ENCODE measurements around the gene HAUS7.

Gene HAUS7

DNA sequence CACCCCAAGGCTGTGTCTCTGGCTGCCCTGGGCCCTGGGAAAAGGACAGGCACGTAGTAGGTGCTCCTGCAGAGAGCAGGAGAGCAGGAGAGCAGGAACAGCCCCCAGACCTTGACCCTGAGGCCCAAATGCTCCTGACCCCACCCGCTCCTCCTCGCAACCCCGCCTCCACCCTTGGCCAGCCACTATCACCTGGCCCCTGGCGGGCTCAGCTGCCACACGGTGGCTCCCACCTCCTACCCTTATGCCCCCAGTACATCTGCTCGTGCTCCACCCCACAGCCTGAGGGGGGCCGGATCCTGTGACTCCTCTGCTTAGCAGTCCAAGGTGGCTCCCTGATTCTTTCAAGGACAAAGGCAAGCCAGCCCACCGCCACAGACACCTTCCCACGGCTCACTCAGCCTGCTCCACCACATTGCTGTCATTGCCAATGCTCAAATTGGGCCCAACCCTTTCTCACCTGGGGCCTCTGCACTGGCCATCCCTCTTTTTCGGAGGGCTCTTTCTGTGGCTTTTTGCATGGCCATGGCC lies 5.4 kb upstream of the HAUS7 start:
- no peak for TF ChIP-seq SPI1 (IDR thresholded peaks at IDR 0.05; ENCODE audit: borderline replicate concordance, low read depth)
- no peak for TF ChIP-seq POLR2AphosphoS5 (IDR thresholded peaks at IDR 0.05; ENCODE audit: low read depth)
- TF ChIP-seq, protein P1, sequence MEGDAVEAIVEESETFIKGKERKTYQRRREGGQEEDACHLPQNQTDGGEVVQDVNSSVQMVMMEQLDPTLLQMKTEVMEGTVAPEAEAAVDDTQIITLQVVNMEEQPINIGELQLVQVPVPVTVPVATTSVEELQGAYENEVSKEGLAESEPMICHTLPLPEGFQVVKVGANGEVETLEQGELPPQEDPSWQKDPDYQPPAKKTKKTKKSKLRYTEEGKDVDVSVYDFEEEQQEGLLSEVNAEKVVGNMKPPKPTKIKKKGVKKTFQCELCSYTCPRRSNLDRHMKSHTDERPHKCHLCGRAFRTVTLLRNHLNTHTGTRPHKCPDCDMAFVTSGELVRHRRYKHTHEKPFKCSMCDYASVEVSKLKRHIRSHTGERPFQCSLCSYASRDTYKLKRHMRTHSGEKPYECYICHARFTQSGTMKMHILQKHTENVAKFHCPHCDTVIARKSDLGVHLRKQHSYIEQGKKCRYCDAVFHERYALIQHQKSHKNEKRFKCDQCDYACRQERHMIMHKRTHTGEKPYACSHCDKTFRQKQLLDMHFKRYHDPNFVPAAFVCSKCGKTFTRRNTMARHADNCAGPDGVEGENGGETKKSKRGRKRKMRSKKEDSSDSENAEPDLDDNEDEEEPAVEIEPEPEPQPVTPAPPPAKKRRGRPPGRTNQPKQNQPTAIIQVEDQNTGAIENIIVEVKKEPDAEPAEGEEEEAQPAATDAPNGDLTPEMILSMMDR (IDR thresholded peaks at IDR 0.05; ENCODE audit: insufficient read depth, low read length): no peak
- TF ChIP-seq, protein P2, sequence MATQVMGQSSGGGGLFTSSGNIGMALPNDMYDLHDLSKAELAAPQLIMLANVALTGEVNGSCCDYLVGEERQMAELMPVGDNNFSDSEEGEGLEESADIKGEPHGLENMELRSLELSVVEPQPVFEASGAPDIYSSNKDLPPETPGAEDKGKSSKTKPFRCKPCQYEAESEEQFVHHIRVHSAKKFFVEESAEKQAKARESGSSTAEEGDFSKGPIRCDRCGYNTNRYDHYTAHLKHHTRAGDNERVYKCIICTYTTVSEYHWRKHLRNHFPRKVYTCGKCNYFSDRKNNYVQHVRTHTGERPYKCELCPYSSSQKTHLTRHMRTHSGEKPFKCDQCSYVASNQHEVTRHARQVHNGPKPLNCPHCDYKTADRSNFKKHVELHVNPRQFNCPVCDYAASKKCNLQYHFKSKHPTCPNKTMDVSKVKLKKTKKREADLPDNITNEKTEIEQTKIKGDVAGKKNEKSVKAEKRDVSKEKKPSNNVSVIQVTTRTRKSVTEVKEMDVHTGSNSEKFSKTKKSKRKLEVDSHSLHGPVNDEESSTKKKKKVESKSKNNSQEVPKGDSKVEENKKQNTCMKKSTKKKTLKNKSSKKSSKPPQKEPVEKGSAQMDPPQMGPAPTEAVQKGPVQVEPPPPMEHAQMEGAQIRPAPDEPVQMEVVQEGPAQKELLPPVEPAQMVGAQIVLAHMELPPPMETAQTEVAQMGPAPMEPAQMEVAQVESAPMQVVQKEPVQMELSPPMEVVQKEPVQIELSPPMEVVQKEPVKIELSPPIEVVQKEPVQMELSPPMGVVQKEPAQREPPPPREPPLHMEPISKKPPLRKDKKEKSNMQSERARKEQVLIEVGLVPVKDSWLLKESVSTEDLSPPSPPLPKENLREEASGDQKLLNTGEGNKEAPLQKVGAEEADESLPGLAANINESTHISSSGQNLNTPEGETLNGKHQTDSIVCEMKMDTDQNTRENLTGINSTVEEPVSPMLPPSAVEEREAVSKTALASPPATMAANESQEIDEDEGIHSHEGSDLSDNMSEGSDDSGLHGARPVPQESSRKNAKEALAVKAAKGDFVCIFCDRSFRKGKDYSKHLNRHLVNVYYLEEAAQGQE (IDR thresholded peaks at IDR 0.05; ENCODE audit: insufficient replicate concordance, low read depth): no peak
- TF ChIP-seq GABPA (IDR thresholded peaks at IDR 0.05; ENCODE audit: low read depth): no peak
- DNase-seq (ENCODE audit: low read depth in 1 of 2, low spot score in 1 of 2): no peak
- no peaks in the 10 kb centered on the region for H3K27me3 ChIP-seq (ENCODE audit: insufficient read depth, poor library complexity, severe bottlenecking)
- no peak overlapping the region for H3K4me3 ChIP-seq (replicated peaks; ENCODE audit: insufficient read depth, low read length)
- H3K27ac ChIP-seq (replicated peaks): no peak overlapping the region

DNA sequence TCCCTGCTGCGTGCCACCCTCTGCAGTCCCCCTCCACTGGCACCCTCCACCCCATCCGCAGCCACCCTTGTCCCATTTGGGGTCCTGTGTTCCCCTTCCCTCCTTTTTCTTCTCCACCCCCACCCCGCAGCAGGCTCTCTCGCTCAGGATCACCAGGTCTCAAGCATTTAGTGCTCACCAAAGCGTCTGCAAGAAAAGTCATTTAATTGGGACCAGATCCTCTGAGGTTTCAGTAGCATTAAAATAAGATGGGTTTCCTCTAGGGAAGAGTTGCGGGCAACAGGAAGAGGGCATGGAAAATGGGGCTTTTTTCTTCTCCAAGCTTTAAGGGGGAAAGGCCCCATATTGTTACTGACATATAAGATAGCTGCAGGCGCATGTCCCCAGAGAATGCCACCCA lies 4.9 kb upstream of the HAUS7 start:
- H3K27me3 ChIP-seq (ENCODE audit: insufficient read depth, poor library complexity, severe bottlenecking): no peaks in the 10 kb centered on the region
- TF ChIP-seq, protein P2 (IDR thresholded peaks at IDR 0.05; ENCODE audit: insufficient replicate concordance, low read depth): no peak
- TF ChIP-seq, protein P1 (IDR thresholded peaks at IDR 0.05; ENCODE audit: insufficient read depth, low read length): no peak
- no peak for TF ChIP-seq GABPA (IDR thresholded peaks at IDR 0.05; ENCODE audit: low read depth)
- TF ChIP-seq POLR2AphosphoS5 (IDR thresholded peaks at IDR 0.05; ENCODE audit: low read depth): no peak
- no peak for TF ChIP-seq SPI1 (IDR thresholded peaks at IDR 0.05; ENCODE audit: borderline replicate concordance, low read depth)
- no peak overlapping the region for H3K27ac ChIP-seq (replicated peaks)
- no peak for DNase-seq (ENCODE audit: low read depth in 1 of 2, low spot score in 1 of 2)
- H3K4me3 ChIP-seq (replicated peaks; ENCODE audit: insufficient read depth, low read length): no peak overlapping the region

DNA sequence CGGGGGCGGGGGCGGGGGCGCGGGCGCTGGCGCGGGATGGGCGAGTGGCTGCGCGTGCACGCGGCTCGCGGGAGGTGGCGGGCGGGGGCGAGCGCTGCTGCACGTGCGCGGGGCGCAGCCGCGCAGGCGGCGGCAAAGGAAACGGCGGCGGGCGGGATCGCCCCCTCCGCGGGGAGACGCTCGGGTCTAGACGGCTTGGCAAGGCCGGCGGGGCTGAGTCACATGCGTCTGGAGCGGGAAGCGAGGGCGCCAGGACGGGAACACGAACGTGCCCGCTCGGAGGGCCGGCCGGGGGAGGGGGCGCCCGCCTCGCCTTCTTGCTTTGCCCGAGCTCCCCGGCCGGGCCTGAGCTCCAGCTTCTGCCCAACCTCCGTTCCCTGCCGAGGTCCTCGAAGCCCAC lies 4.3 kb upstream of the HAUS7 start:
- peak in 1 of 2 experiments; percentile 20 for DNase-seq (ENCODE audit: low read depth in 1 of 2, low spot score in 1 of 2)
- TF ChIP-seq POLR2AphosphoS5 (IDR thresholded peaks at IDR 0.05; ENCODE audit: low read depth) (no peak), SPI1 (IDR thresholded peaks at IDR 0.05; ENCODE audit: borderline replicate concordance, low read depth) (no peak), GABPA (IDR thresholded peaks at IDR 0.05; ENCODE audit: low read depth) (no peak)
- TF ChIP-seq, protein P1 (IDR thresholded peaks at IDR 0.05; ENCODE audit: insufficient read depth, low read length): no peak
- TF ChIP-seq, protein P2 (IDR thresholded peaks at IDR 0.05; ENCODE audit: insufficient replicate concordance, low read depth): no peak
- H3K27me3 ChIP-seq (ENCODE audit: insufficient read depth, poor library complexity, severe bottlenecking): no peaks in the 10 kb centered on the region
- H3K27ac ChIP-seq (replicated peaks): no peak overlapping the region
- no peak overlapping the region for H3K4me3 ChIP-seq (replicated peaks; ENCODE audit: insufficient read depth, low read length)

All from HL-60 (cell line).